ENCODE results near the gene AHDC1.
A peak's percentile ranks its signal among the peaks of the same experiment; 100 is the strongest.

Gene AHDC1

DNA sequence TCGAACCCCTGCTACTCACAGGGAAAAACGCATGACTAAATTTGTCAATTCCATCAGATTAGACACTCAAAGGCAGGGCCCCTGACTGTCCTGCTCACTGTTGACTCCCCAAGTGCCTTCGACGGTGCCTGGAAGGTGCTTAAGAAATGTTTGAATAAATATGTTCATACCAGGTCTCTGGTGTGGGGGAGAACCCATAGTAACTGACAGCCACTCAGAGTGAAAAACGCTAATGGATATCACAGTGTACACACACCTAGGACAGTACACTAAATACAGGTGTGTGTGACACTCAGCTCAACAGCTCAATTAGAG is 74.3 kb downstream of the AHDC1 start:
- no peaks in the 10 kb centered on the region for H3K36me3 ChIP-seq (ENCODE audit: control insufficient read depth, insufficient read depth, low read length)
- no peak overlapping the region for H3K4me3 ChIP-seq (ENCODE audit: low read depth, low read length)
- H3K9me3 ChIP-seq (ENCODE audit: control insufficient read depth, insufficient read depth, low read length), result no peaks in the 10 kb centered on the region
- peaks cover 27% of the 10 kb centered on the region for H3K4me1 ChIP-seq (ENCODE audit: control insufficient read depth, insufficient read depth, low read length)
- H3K9ac ChIP-seq (ENCODE audit: low read depth, low read length), result no peak overlapping the region
- no peaks in the 10 kb centered on the region for H3K27me3 ChIP-seq (ENCODE audit: control insufficient read depth, insufficient read depth, low read length)

DNA sequence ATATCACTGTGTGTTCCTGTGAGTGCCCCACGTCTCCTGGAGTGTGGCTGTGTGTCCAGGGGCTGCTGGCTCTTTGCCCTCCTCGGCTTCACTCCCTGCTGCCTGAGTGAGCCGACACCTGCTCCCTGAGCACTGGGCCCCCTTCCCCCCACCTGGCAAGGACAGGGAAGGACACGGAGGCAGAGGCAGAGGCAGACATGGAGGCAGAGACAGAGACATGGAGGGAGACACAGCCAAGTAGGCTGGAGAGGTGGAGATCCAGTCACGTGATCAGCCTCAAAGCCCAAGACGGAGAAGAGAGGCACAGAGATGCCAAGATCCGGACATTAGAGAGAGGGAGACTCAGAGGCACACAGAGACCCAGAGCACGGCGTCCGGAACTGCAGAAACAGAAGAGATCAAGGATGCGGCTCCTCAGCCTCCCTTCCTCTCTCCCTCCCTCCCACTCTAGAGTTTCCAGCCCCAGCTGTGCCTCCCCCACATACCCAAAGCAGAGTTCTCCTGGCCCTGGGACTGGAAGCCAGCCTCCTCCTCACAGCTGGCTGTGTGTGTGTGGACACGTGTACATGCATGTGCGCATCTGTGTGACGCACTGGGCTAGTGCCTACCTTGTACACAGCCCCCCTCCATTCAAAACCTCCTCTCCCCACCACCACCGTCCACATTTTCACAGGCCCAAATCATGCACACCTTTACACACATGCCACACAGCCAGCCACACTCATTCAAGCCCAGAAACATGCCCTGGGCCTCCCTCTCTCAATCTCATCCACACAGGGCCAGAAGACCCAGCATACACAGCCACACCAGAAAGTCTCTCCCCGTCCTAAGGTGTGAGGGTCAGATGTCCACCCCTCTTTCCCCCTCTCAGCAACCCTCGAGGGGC is 74.9 kb downstream of the AHDC1 start:
- Histone ChIP-seq H3K36me3 (ENCODE audit: control insufficient read depth, insufficient read depth, low read length) (no peaks in the 10 kb centered on the region), H3K27me3 (ENCODE audit: control insufficient read depth, insufficient read depth, low read length) (no peaks in the 10 kb centered on the region), H3K4me3 (ENCODE audit: low read depth, low read length) (peak overlapping the region; percentile 52), H3K9me3 (ENCODE audit: control insufficient read depth, insufficient read depth, low read length) (no peaks in the 10 kb centered on the region), H3K9ac (ENCODE audit: low read depth, low read length) (no peak overlapping the region), H3K4me1 (ENCODE audit: control insufficient read depth, insufficient read depth, low read length) (peaks cover 28% of the 10 kb centered on the region)

DNA sequence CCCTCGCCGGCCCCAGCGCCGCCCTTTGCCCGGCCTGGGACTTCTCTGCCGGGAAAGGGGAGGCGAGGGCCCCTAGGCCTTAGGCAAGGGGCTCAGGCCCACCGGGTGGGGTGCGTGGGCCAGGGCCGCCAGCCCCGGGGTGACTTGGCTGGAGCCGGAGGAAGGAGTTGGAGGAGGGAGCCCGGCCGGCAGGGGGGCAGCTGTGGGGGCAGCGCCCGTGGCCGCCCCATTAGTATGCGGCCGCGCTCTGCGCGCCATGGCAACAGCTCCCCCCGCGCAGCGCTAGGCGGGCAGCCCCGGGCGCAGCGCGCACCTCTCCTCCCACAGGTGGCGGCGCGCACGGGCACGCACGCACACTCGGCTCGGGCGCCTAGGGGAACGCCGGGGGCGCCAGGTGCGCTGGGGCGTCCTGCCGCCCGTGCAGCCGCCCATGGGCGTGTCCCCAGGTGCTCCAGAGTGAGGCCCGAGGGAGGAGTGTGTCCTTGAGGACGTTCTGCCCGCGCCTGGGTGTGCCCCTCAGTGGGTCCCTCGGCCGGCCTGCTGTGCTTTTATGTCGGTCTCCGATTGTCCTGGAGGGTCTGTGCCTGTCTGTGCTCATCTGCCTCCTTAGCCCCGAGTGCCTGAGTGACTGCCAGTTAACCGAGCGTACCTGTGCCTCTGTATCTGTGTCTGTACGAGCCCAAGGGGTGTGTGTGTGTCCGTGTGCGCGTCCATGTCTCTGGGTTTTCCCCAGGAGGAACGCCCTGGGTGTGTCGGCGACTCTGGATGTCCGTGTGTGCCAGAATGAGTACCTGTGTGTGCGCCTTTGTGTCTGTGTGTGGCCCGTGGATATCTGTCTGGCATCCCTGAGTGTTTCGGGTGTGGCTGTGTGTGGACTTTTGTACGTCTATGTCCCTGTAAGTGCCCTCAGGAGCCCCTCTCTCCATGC is 75.8 kb downstream of the AHDC1 start:
- H3K9me3 ChIP-seq (ENCODE audit: control insufficient read depth, insufficient read depth, low read length), result no peaks in the 10 kb centered on the region
- peak overlapping the region; percentile 24 for H3K9ac ChIP-seq (ENCODE audit: low read depth, low read length)
- no peaks in the 10 kb centered on the region for H3K36me3 ChIP-seq (ENCODE audit: control insufficient read depth, insufficient read depth, low read length)
- peaks cover 36% of the 10 kb centered on the region for H3K4me1 ChIP-seq (ENCODE audit: control insufficient read depth, insufficient read depth, low read length)
- no peaks in the 10 kb centered on the region for H3K27me3 ChIP-seq (ENCODE audit: control insufficient read depth, insufficient read depth, low read length)
- H3K4me3 ChIP-seq (ENCODE audit: low read depth, low read length), result peak overlapping the region; percentile 52

DNA sequence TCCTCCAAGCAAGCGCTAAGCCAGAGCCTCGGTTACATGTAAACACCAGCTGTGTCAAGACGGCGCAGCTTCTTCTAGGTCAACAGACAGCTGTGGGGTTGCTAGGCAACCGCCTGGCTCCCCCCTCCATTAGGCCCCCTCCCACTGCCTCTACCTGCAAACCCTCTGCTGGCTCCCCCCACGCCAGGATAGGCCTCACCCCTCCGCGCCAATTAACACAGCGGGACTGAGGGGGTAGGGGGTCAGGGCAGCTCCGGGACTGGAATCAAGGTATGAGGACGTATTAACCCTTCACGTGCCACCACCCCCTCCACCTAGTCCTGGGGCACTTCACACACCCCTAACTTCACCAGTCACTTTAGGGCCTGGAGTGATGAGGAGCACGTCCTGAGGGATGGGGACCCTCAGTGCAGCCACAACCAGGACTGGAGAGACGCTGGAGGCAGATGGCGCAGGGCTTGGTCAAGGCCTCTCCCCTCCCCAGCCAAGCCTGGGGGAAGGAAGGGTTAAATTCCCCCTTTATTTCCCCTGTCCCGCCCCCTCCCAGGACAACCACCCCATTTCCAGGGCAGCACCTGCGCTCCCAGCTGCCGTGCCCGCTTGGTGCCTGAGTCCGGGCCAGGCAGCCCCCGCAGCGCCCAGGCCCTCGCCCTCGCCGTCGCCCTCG is 76.6 kb downstream of the AHDC1 start:
- H3K9ac ChIP-seq (ENCODE audit: low read depth, low read length), result peak overlapping the region; percentile 24
- no peaks in the 10 kb centered on the region for H3K27me3 ChIP-seq (ENCODE audit: control insufficient read depth, insufficient read depth, low read length)
- no peaks in the 10 kb centered on the region for H3K36me3 ChIP-seq (ENCODE audit: control insufficient read depth, insufficient read depth, low read length)
- peak overlapping the region; percentile 52 for H3K4me3 ChIP-seq (ENCODE audit: low read depth, low read length)
- no peaks in the 10 kb centered on the region for H3K9me3 ChIP-seq (ENCODE audit: control insufficient read depth, insufficient read depth, low read length)
- peaks cover 40% of the 10 kb centered on the region for H3K4me1 ChIP-seq (ENCODE audit: control insufficient read depth, insufficient read depth, low read length)

DNA sequence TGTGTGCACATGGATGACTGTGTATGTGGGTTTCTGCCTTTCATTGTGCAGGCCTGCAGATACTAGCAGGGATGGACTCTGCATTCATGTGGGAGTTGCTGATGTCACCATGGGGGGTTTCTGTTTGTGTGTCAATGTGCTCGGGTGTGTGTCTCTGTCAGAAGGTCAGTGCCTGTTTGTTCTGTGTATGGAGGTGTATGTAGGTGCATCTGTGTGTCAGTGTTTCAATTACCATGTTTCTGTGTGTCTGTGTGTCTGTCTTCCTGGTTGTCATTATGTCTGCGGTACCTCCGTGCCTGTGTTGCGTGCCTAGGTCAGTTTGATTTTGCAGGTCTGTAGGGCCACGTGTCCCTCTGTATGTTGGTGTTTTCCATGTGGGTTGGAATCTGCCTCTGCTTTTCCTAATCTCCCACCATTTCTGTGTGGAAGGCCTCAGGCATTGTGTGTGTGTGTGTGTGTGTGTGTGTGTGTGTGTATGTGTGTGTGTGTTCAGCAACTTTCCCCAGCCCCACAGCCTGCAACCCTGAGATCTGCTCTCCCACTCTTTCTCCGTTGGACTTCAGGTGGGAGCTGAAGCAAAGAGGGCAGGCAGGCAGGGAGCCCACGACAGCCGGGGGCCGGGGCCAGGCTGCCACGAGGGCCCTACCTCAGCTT is 77.2 kb downstream of the AHDC1 start:
- no peaks in the 10 kb centered on the region for H3K27me3 ChIP-seq (ENCODE audit: control insufficient read depth, insufficient read depth, low read length)

DNA sequence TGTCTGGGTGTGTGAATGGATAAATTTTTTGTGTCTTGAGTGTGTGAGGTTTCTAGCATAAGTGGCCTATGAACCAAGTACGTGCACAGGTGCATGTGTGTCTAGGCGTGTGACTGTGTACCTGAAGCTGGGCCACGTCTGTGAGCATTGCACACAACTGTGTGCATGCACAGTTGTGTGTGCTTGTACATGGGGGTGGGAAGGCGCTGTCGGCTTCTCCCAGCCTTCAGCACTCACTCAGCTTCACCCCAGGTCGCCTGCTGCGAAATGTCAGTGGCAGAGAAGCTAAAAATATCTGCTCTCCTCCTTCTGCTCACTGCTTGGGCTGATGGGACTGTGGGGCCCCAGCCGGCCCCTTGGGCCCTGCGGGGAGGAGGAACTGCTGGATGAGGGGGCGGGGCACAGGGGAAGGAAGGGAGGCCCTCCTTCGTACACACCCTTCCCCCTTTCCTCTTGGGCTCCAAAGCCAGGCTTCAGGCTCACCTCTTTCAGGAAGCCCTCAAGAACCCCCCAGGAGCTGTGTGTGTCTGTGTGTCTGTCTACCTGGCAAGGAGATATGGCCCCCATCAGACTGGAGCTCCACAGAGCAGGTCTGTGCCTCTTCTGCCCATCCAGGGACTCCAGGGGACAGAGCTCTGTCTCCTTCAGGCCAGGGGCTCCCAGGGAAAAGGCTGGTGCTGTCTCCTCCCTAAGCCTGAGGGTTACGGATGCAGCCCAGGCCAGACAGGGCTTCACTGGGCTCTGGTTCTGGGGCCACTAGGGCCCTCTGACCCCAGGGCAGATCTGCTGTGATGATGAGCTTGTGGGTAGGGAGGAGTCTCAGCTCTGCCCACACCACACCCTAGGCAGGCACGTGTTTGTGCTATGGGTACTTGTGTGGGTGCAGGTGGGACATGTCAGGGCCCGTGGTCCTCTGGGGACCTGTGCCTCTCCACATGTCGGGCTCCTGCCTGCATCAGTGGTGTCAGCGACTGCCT is 78.4 kb downstream of the AHDC1 start:
- peak overlapping the region; percentile 16 for H3K4me3 ChIP-seq (ENCODE audit: low read depth, low read length)
- H3K9me3 ChIP-seq (ENCODE audit: control insufficient read depth, insufficient read depth, low read length), result no peaks in the 10 kb centered on the region
- no peak overlapping the region for H3K9ac ChIP-seq (ENCODE audit: low read depth, low read length)
- no peaks in the 10 kb centered on the region for H3K36me3 ChIP-seq (ENCODE audit: control insufficient read depth, insufficient read depth, low read length)
- no peaks in the 10 kb centered on the region for H3K27me3 ChIP-seq (ENCODE audit: control insufficient read depth, insufficient read depth, low read length)
- H3K4me1 ChIP-seq (ENCODE audit: control insufficient read depth, insufficient read depth, low read length), result peaks cover 40% of the 10 kb centered on the region

More for the DNA sequence above, 77.2 kb downstream of the AHDC1 start:
- H3K36me3 ChIP-seq (ENCODE audit: control insufficient read depth, insufficient read depth, low read length), result no peaks in the 10 kb centered on the region
- no peak overlapping the region for H3K9ac ChIP-seq (ENCODE audit: low read depth, low read length)
- peaks cover 40% of the 10 kb centered on the region for H3K4me1 ChIP-seq (ENCODE audit: control insufficient read depth, insufficient read depth, low read length)
- no peaks in the 10 kb centered on the region for H3K9me3 ChIP-seq (ENCODE audit: control insufficient read depth, insufficient read depth, low read length)
- peak overlapping the region; percentile 52 for H3K4me3 ChIP-seq (ENCODE audit: low read depth, low read length)

DNA sequence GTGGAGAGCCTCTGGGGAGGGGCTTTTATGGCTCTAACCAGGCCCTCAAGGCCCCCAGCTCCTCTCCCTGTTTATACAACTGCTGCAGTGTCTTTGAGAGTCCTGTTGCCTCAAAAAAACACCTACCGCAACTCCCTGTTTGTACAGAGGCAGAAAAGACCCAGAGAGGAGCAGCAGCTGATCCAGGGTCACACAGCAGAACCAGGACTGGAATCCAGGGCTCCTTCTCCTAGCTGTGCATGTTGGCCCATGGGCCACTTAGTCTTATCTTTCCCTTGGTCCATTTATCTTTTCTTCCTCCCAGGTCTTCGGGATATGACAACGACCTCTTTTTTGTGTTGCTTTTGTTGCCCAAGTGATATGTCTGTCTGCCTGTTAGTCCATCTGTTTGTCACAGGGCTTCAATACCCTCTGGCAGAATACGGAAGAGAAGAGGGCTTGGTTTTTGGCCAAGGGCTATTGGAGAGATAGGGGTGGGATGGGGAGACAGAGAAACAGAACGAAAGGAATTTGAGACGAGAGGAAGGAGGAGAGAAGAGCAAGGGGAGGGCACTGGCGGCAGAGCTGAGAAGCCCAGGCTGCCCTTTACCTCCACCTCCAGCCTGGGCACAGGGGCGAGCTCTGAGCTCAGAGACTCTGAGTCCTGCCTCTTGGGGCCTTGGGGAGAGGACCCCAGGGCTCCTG is 80.5 kb downstream of the AHDC1 start:
- Histone ChIP-seq H3K9me3 (ENCODE audit: control insufficient read depth, insufficient read depth, low read length) (no peaks in the 10 kb centered on the region), H3K27me3 (ENCODE audit: control insufficient read depth, insufficient read depth, low read length) (no peaks in the 10 kb centered on the region), H3K9ac (ENCODE audit: low read depth, low read length) (no peak overlapping the region), H3K36me3 (ENCODE audit: control insufficient read depth, insufficient read depth, low read length) (no peaks in the 10 kb centered on the region), H3K4me1 (ENCODE audit: control insufficient read depth, insufficient read depth, low read length) (peaks cover 33% of the 10 kb centered on the region), H3K4me3 (ENCODE audit: low read depth, low read length) (no peak overlapping the region)

DNA sequence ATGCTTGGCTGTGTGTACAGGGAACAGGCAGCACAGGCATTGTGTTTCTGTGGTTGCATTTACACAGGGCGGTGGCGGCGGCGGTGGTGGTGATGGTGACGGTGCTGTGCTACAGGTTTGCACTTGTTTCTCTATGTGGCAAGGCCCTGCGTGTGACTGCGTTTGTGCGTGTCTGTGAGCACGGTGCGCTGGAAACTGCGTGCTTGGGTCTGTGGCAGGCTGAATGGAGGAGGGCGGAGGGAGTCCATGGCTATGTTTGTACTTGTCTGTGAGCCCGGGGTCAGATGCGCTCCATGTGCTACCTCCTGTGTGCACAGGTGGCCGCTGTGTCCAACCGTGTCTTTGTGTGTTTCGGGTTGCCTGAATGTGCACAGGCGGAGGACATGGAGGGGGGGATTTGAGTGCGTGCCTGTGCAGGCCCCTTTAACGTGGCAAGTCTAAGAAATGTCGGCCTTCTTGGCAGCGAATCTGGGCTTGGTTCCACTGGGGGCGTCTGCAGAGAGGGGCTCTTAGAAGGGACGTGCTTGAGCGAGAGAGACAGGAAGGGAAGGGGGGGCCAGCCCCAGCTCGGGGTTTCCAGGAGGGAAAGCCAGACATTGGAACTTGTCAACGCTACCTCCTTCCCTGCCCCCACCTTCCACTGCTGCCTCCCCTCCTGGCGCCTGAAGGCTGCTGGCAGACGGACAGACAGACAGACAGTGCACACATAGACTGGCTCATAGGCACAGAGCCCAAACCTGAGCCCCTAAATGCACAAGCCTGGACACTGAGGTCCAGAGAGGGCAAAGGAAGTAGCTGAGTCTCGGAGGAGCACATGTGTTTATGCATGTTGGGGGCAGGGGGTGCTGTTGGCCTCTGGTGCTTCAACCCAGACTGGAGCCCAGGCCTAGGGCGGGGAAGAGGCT is 81.3 kb downstream of the AHDC1 start:
- no peaks in the 10 kb centered on the region for H3K9me3 ChIP-seq (ENCODE audit: control insufficient read depth, insufficient read depth, low read length)
- H3K27me3 ChIP-seq (ENCODE audit: control insufficient read depth, insufficient read depth, low read length), result no peaks in the 10 kb centered on the region
- H3K4me1 ChIP-seq (ENCODE audit: control insufficient read depth, insufficient read depth, low read length), result peaks cover 35% of the 10 kb centered on the region
- H3K36me3 ChIP-seq (ENCODE audit: control insufficient read depth, insufficient read depth, low read length), result no peaks in the 10 kb centered on the region
- H3K9ac ChIP-seq (ENCODE audit: low read depth, low read length), result no peak overlapping the region
- H3K4me3 ChIP-seq (ENCODE audit: low read depth, low read length), result no peak overlapping the region

DNA sequence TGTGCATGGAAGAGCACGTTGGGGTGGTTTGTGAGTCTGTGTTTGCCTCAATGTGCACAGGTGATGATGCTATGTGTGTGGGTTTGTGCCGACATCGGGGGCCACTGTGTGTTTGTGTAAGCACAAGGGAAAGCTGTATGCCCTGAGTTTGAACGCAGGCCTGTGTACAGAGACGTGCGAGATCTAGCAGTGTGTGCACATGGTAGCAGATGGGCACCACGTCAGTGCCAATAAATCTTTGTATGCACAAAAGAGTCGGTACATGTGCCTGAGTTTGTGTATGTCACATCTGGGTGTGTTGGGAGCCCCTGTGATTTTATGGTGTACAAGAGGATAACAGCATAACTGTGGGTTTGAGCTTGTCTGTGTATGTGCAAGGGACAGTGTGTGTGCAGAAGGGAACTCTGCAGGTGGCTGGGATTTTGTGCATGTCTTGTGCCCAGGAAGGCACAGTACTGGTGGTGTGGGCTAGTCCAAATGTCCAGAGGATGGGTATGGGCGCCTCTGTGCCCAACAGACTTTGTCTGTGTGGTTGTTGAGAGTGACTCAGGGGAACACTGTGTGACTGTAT is 82.0 kb downstream of the AHDC1 start:
- Histone ChIP-seq H3K27me3 (ENCODE audit: control insufficient read depth, insufficient read depth, low read length) (no peaks in the 10 kb centered on the region), H3K9me3 (ENCODE audit: control insufficient read depth, insufficient read depth, low read length) (no peaks in the 10 kb centered on the region), H3K4me3 (ENCODE audit: low read depth, low read length) (no peak overlapping the region), H3K9ac (ENCODE audit: low read depth, low read length) (no peak overlapping the region), H3K36me3 (ENCODE audit: control insufficient read depth, insufficient read depth, low read length) (no peaks in the 10 kb centered on the region), H3K4me1 (ENCODE audit: control insufficient read depth, insufficient read depth, low read length) (peaks cover 34% of the 10 kb centered on the region)
